OCI-LY3 (cell line): Measurements from ENCODE around the gene MKI67.
A peak's percentile ranks its signal among the peaks of the same experiment; 100 is the strongest.

Experiments
- H2AFZ ChIP-seq: fragments of 200-600, 300-600 bp; shearing (Covaris generic); 2 replicates; pipeline ENCODE4 v1.6.0; 2014; ENCODE audit warnings: antibody characterized with exemption, low read depth, low read length
- H3K27ac ChIP-seq: fragments of 200-600, 300-600 bp; sonication (generic); 2 replicates; pipeline ENCODE4 v1.5.1; 2014; ENCODE audit warnings: mild to moderate bottlenecking, low read length, moderate library complexity, mixed read lengths
- H3K27me3 ChIP-seq: fragments of 200-600, 300-600 bp; sonication (generic); 2 replicates; pipeline ENCODE4 v1.6.1; 2014; ENCODE audit warnings: low read depth, low read length, mixed read lengths
- H3K36me3 ChIP-seq: fragments of 200-600, 300-600 bp; sonication (generic); replicated peaks from 2 replicates; pipeline ENCODE3; 2014; ENCODE audit warnings: low read depth, low read length, mixed read lengths
- H3K4me1 ChIP-seq: fragments of 300-600, 200-600 bp; sonication (generic); 2 replicates; pipeline ENCODE4 v1.6.1; 2014; ENCODE audit warnings: low read length, mixed read lengths
- H3K4me2 ChIP-seq: fragments of 200-600, 300-600 bp; sonication (generic); 2 replicates; pipeline ENCODE4 v1.6.1; 2014; ENCODE audit warnings: low read length, mixed read lengths
- H3K4me3 ChIP-seq: fragments of 300-600, 200-600 bp; sonication (generic); 2 replicates; pipeline ENCODE4 v1.5.1; 2014; ENCODE audit warnings: antibody characterized with exemption, mild to moderate bottlenecking, low read length, moderate library complexity
- H3K79me2 ChIP-seq: fragments of 300-600, 200-600 bp; shearing (Covaris generic); 2 replicates; pipeline ENCODE4 v1.6.1; 2014; ENCODE audit warnings: mild to moderate bottlenecking, low read length, mixed read lengths
- H3K9ac ChIP-seq: fragments of 300-600, 200-600 bp; shearing (Covaris generic); 2 replicates; pipeline ENCODE4 v1.6.0; 2014; ENCODE audit warnings: mild to moderate bottlenecking, low read length, moderate library complexity
- H3K9me3 ChIP-seq: fragments of 200-600, 300-600 bp; shearing (Covaris generic); 2 replicates; pipeline ENCODE4 v1.6.1; 2014; ENCODE audit warnings: low read length, mixed read lengths; ENCODE audit not compliant: insufficient read depth
- H4K20me1 ChIP-seq: fragments of 200-600, 300-600 bp; sonication (generic); 2 replicates; pipeline ENCODE4 v1.6.1; 2016; ENCODE audit warnings: low read length, mixed read lengths; ENCODE audit not compliant: insufficient read depth
- EZH2phosphoT487 ChIP-seq: fragments of 200-600 bp; shearing (Covaris generic); IDR thresholded peaks from 2 replicates; pipeline ENCODE4 v1.6.1; 2018; ENCODE audit warnings: antibody characterized with exemption, mixed run types, low read depth
- TF ChIP-seq, protein P1 (sequence below): fragments of 200-600, 300-600 bp; sonication (generic); IDR thresholded peaks from 2 replicates; pipeline ENCODE4 v1.5.1; 2014; ENCODE audit warnings: antibody characterized with exemption, low read length, low read depth

The MKI67 gene

GRCh38 chr10:128062881-128063563, 63.2 kb downstream of the MKI67 start:
- no peaks in the 10 kb centered on the region for H3K27me3 ChIP-seq
- peak overlapping the region; percentile 53 for H3K4me3 ChIP-seq
- H3K36me3 ChIP-seq: peaks cover 60% of the 10 kb centered on the region
- no peak overlapping the region for H2AFZ ChIP-seq
- H3K27ac ChIP-seq: peak overlapping the region; percentile 99
- peaks cover 98% of the 10 kb centered on the region for H3K4me1 ChIP-seq
- H3K9me3 ChIP-seq: no peaks in the 10 kb centered on the region
- peaks cover 15% of the 10 kb centered on the region; the same call in 1 of the 2 replicates for H3K79me2 ChIP-seq
- peak overlapping the region; percentile 82 for H3K9ac ChIP-seq
- no peak for TF ChIP-seq EZH2phosphoT487
- TF ChIP-seq, protein P1, sequence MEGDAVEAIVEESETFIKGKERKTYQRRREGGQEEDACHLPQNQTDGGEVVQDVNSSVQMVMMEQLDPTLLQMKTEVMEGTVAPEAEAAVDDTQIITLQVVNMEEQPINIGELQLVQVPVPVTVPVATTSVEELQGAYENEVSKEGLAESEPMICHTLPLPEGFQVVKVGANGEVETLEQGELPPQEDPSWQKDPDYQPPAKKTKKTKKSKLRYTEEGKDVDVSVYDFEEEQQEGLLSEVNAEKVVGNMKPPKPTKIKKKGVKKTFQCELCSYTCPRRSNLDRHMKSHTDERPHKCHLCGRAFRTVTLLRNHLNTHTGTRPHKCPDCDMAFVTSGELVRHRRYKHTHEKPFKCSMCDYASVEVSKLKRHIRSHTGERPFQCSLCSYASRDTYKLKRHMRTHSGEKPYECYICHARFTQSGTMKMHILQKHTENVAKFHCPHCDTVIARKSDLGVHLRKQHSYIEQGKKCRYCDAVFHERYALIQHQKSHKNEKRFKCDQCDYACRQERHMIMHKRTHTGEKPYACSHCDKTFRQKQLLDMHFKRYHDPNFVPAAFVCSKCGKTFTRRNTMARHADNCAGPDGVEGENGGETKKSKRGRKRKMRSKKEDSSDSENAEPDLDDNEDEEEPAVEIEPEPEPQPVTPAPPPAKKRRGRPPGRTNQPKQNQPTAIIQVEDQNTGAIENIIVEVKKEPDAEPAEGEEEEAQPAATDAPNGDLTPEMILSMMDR: no peak
- no peaks in the 10 kb centered on the region for H4K20me1 ChIP-seq
- peak overlapping the region; percentile 78 for H3K4me2 ChIP-seq

GRCh38 chr10:128062331-128062880, 63.8 kb downstream of the MKI67 start:
- Histone ChIP-seq H3K4me2 (peak overlapping the region; percentile 50), H3K79me2 (peaks cover 15% of the 10 kb centered on the region; the same call in 1 of the 2 replicates), H3K27ac (peak overlapping the region; percentile 99), H3K27me3 (no peaks in the 10 kb centered on the region), H3K4me1 (peaks cover 98% of the 10 kb centered on the region), H3K9me3 (no peaks in the 10 kb centered on the region), H3K36me3 (peaks cover 60% of the 10 kb centered on the region), H3K9ac (peak overlapping the region; percentile 81), H4K20me1 (no peaks in the 10 kb centered on the region), H2AFZ (no peak overlapping the region), H3K4me3 (peak overlapping the region; percentile 40)
- no peak for TF ChIP-seq EZH2phosphoT487
- TF ChIP-seq, protein P1: no peak

GRCh38 chr10:128061306-128062300, 64.6 kb downstream of the MKI67 start:
- peaks cover 93% of the 10 kb centered on the region for H3K4me1 ChIP-seq
- H2AFZ ChIP-seq: no peak overlapping the region
- peak overlapping the region; percentile 50 for H3K4me2 ChIP-seq

More at GRCh38 chr10:128061306-128062300, 64.6 kb downstream of the MKI67 start:
- Histone ChIP-seq H3K9me3 (no peaks in the 10 kb centered on the region), H3K79me2 (peaks cover 15% of the 10 kb centered on the region; the same call in 1 of the 2 replicates), H4K20me1 (no peaks in the 10 kb centered on the region), H3K27ac (peak overlapping the region; percentile 99), H3K9ac (peak overlapping the region; percentile 81), H3K27me3 (no peaks in the 10 kb centered on the region), H3K4me3 (peak overlapping the region; percentile 40; the same call in 1 of the 2 replicates), H3K36me3 (peaks cover 55% of the 10 kb centered on the region)
- TF ChIP-seq, protein P1: no peak
- no peak for TF ChIP-seq EZH2phosphoT487
